ENCODE data around the gene RD3L. TPM values are rescaled to one million over a fixed set of nuclear protein-coding genes. Genes with fewer than 3 reads are reported as not detected.

The RD3L gene
- total and polyA plus RNA-seq, 2 of the 13 experiments (the other 11 are each of a cell fraction or from before 2014, with no cell fraction given) = not detected

GRCh38 chr14:103905842-103906456 is 36.4 kb downstream of the RD3L start:
- Histone ChIP-seq H3K27ac (ENCODE audit: extremely low read length, insufficient read depth, low read length) (no peak overlapping the region), H3K79me2 (ENCODE audit: insufficient read depth, low read length) (no peaks in the 10 kb centered on the region), H3K9me3 (ENCODE audit: low read length) (no peaks in the 10 kb centered on the region), H2AFZ (ENCODE audit: low read length) (no peak overlapping the region), H3K9ac (ENCODE audit: insufficient read depth, low read depth, low read length) (no peak overlapping the region), H3K4me3 (replicated peaks in 1 of 3; ENCODE audit: insufficient read depth in 1 of 3, low read depth in 2 of 3, low read length in 3 of 3) (no peak overlapping the region), H3K27me3 (ENCODE audit: control insufficient read depth in 1 of 2, insufficient read depth in 2 of 2, low read length in 2 of 2) (no peaks in the 10 kb centered on the region), H3K4me1 (ENCODE audit: insufficient read depth, low read length) (peaks cover 16% of the 10 kb centered on the region), H3K4me2 (ENCODE audit: low read depth, low read length) (no peak overlapping the region), H3K36me3 (replicated peaks in 1 of 2; ENCODE audit: control insufficient read depth in 1 of 2, insufficient read depth in 2 of 2, low read length in 2 of 2) (peaks cover 0 to under 1% of the 10 kb centered on the region in 2 experiments; a peak in 1 of 5 replicates), H4K20me1 (ENCODE audit: insufficient read depth, low read length) (no peaks in the 10 kb centered on the region)
- TF ChIP-seq NCOA2 (CRISPR knock-in tag; IDR thresholded peaks at IDR 0.05) (no peak), ZNF614 (CRISPR knock-in tag; IDR thresholded peaks at IDR 0.05; ENCODE audit: borderline replicate concordance) (no peak), ZNF687 (CRISPR knock-in tag; IDR thresholded peaks at IDR 0.05) (peak; percentile 49), ZMYM3 (CRISPR knock-in tag; IDR thresholded peaks at IDR 0.05) (0 out of 2 replicates have a peak, but pooled peaks have one; percentile 21), ZBTB33 (CRISPR knock-in tag; IDR thresholded peaks at IDR 0.05) (peak; percentile 42; the same call in 1 of the 2 replicates), CTCF (CRISPR knock-in tag; IDR thresholded peaks at IDR 0.05) (peak; percentile 64), ZNF768 (CRISPR knock-in tag; IDR thresholded peaks at IDR 0.05) (0 out of 2 replicates have a peak, but pooled peaks have one; percentile 12), MAF1 (CRISPR knock-in tag; IDR thresholded peaks at IDR 0.05; ENCODE audit: borderline replicate concordance) (no peak), RAD21 (CRISPR knock-in tag; IDR thresholded peaks at IDR 0.05) (peak; percentile 44; the same call in 1 of the 2 replicates), HNRNPL (IDR thresholded peaks at IDR 0.05; ENCODE audit: low read depth, low read length) (0 out of 2 replicates have a peak, but pooled peaks have one; percentile 25), HMG20B (CRISPR knock-in tag; conservative IDR thresholded peaks at IDR 0.05) (no peak), ZNF331 (CRISPR knock-in tag; IDR thresholded peaks at IDR 0.05) (no peak), ZNF329 (CRISPR knock-in tag; IDR thresholded peaks at IDR 0.05; ENCODE audit: low read depth) (peak; percentile 94), STAG1 (CRISPR knock-in tag; IDR thresholded peaks at IDR 0.05) (peak; percentile 73), HNF1B (CRISPR knock-in tag; IDR thresholded peaks at IDR 0.05) (0 out of 2 replicates have a peak, but pooled peaks have one; percentile 34)
- CTCF ChIA-PET (ENCODE audit: low intra/inter-chr PET ratio, low total read pairs) = no interaction called here
- in situ Hi-C loops (cut with HindIII; ENCODE audit: extremely low pct_ligation_motif_present, low pct_unique_long_range_greater_than_20kb) (no loop called here), intact Hi-C loops (cut with micrococcal nuclease; ENCODE audit: unreplicated experiment) (no loop called here)
- FAIRE-seq = no peak
- no peak for DNase-seq (ENCODE audit: low spot score)
- peak; percentile 77 for ATAC-seq
- WGBS (ENCODE audit: low lambda C conversion rate) = 63% methylated on average over 13 of the region's 22 CpGs
- no TSS peak for BruUV-seq (replicated peaks)
- POLR2A ChIA-PET = interaction anchor here (0.9 to 1.6 kb wide), 2 partner anchors 14 to 26 kb away, joined by 3 read pairs; no protein-coding TSS in a partner anchor
